Adrenal gland (tissue), 5 donors: Measurements from ENCODE around the gene GDF10.

ENCODE experiments used
- CTCF ChIP-seq, 6 experiments: fragments of 450-650 bp in 4 of 6; fragments of 200-600 bp in 2 of 6; sonication (generic) in 1 of 6; IDR thresholded peaks; 1 replicate in 5 of 6; 2 replicates in 1 of 6; pipeline versions ENCODE4 v1.5.1 to v1.8.0; 2016 to 2021; ENCODE audit warnings: antibody characterized with exemption in 6 of 6, mild to moderate bottlenecking in 2 of 6, moderate library complexity in 1 of 6
- POLR2A ChIP-seq, 2 donors: fragments of 450-650 bp; IDR thresholded peaks; one replicate each; pipeline ENCODE4 v1.6.1; 2017; ENCODE audit warnings: antibody characterized with exemption in 2 of 2, mild to moderate bottlenecking in 2 of 2, moderate library complexity in 1 of 2
- donor health status: DM: no; HTN: no; CAD: no.

- no peak for TF ChIP-seq POLR2A (IDR thresholded peaks at IDR 0.05)
- no peak for TF ChIP-seq CTCF (IDR thresholded peaks at IDR 0.05)
These were observed 4.6 kb upstream of the GDF10 start for GRCh38 chr10:47295411-47295810.
